Peyer's patch (tissue), 4 donors: ENCODE measurements around the gene VPS4B. TPM values are rescaled to one million over a fixed set of nuclear protein-coding genes. Genes with fewer than 3 reads are reported as not detected.
"Not testable (repeated sequence)": the region's sequence is repeated elsewhere in the genome, so short reads cannot be mapped to it uniquely, and the experiment has no call there.

Source experiments
- DNase-seq, 3 donors: peaks; one replicate each; pipeline ENCODE4 v3.0.0-alpha.2; 2017 to 2019
- H3K27ac ChIP-seq, 4 donors: fragments of 200-600 bp; sonication (generic); one replicate each; pipeline ENCODE4 v1.5.1; 2016 to 2019
- H3K27me3 ChIP-seq, 2 donors: fragments of 200-600 bp; sonication (generic); one replicate each; pipeline ENCODE4 v1.5.1; 2019
- H3K36me3 ChIP-seq, 3 donors: fragments of 200-600 bp; sonication (generic); one replicate each; pipeline ENCODE4 v1.5.1; 2016 to 2019
- H3K4me1 ChIP-seq, 4 donors: fragments of 200-600 bp; sonication (generic); one replicate each; pipeline ENCODE4 v1.5.1; 2016 to 2019
- H3K4me3 ChIP-seq, 4 donors: fragments of 200-600 bp; sonication (generic); 1 replicate in 3 of 4; 2 replicates in 1 of 4; pipeline ENCODE4 v1.5.1; 2016 to 2019; ENCODE audit warnings: mild to moderate bottlenecking in 1 of 4
- H3K9me3 ChIP-seq, 4 donors: fragments of 200-600 bp; sonication (generic); one replicate each; pipeline ENCODE4 v1.5.1; 2016 to 2019; ENCODE audit warnings: mild to moderate bottlenecking in 1 of 4
- CTCF ChIP-seq, 6 experiments: fragments of 450-650 bp in 4 of 6; fragments of 200-600 bp in 2 of 6; sonication (generic) in 1 of 6; IDR thresholded peaks; one replicate each; pipeline ENCODE4 v1.5.1; 2017 to 2019; ENCODE audit warnings: antibody characterized with exemption in 6 of 6, mild to moderate bottlenecking in 3 of 6, moderate library complexity in 1 of 6
- POLR2A ChIP-seq, 2 donors: fragments of 450-650 bp; IDR thresholded peaks; one replicate each; pipeline ENCODE4 v1.5.1; 2017; ENCODE audit warnings: antibody characterized with exemption in 2 of 2, mild to moderate bottlenecking in 2 of 2, moderate library complexity in 2 of 2
- total RNA-seq, 4 donors: library from RNA; depleted of rRNA; stranded (reverse); fragments of >200 nt; gene quantifications; one replicate each; pipeline ENCODE4 v1.1.0, GENCODE V29; 2016

VPS4B gene
- total RNA-seq, 4 donors from 2014 or later, result 34.7 to 68.7 (median 47.0) TPM

- no peak overlapping the region for H3K27ac ChIP-seq
- H3K4me3 ChIP-seq, result no peak overlapping the region
- H3K27me3 ChIP-seq, result no peaks in the 10 kb centered on the region
- H3K9me3 ChIP-seq, result no peaks in the 10 kb centered on the region
- H3K36me3 ChIP-seq, result no peaks in the 10 kb centered on the region
- TF ChIP-seq POLR2A (IDR thresholded peaks at IDR 0.05) (no peak), CTCF (IDR thresholded peaks at IDR 0.05) (no peak)
- peaks cover 0 to 10% (median 2%) of the 10 kb centered on the region in 4 donors for H3K4me1 ChIP-seq
- DNase-seq, result no peak
These were observed 53.7 kb downstream of the VPS4B start for GRCh38 chr18:63368611-63369010.

DNA sequence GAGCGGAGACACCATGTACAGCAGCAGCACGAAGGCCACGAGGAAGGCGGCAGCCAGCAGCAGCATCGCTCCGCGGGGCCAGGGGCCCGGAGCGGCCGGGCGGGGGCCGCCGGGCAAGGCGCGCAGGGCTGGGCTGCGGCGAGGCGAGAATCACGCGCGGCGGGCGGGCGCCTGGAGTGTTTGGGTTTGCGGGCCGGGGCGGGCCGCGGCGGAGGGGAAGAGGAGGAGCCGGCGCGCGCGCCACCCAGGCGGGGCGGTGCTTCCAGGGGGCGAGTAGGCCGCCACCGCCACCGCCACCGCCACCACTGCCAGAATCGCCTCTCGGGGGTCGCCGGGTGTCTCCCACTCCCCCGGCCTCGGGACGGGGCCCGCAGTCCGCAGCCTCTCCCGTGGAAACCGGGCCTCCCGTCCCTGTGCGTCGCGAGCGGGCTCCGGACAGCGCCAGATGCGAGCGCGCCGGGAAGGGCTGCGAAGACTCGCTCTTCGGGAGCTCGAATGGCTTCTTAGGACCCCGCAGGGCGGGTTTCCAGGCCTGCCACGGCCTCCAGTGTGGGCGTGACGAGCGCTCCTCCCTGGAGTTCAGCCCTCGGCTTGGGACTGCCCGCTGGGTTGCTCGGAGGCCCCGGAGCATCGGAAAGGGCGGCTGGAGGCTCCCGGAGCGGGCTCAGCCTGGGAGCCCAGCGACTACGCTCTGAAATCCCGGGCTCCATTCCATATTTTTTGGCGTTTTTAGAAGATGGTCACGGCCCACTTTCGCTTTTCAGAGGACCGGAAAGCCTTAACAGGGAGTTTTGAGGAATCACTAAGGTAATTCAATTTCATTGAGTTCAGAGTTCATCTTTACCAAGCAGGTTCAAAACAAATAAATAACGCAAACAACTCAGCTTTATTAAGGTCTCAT lies 55.0 kb downstream of the VPS4B start, which contains the start of gene KDSR:
Gene KDSR (minus strand): TSS at position 154 of the 901 bp plus-strand sequence. CDS start 88 bp downstream, at position 66.
- Histone ChIP-seq H3K9me3 (no peaks in the 10 kb centered on the region), H3K4me3 (peak within 1 kb of the TSS; percentile 71 to 92 (median 78)), H3K27ac (peak within 1 kb of the TSS; percentile 87 to 99 (median 93)), H3K4me1 (peaks cover 0 to 10% (median 2%) of the 10 kb centered on the region in 4 donors), H3K36me3 (peaks cover 0 to 6% (median 0%) of the 10 kb centered on the region in 3 donors), H3K27me3 (no peaks in the 10 kb centered on the region)
- DNase-seq, result peak; percentile 79 to 95 (median 93)
- TF ChIP-seq CTCF (IDR thresholded peaks at IDR 0.05) (peak in 1 of 6 experiments; percentile 13), POLR2A (IDR thresholded peaks at IDR 0.05) (peak; percentile 87 to 91)

- Histone ChIP-seq H3K27me3 (no peaks in the 10 kb centered on the region), H3K4me3 (peak overlapping the region; percentile 71 to 92 (median 78)), H3K4me1 (peaks cover 0 to 10% (median 2%) of the 10 kb centered on the region in 4 donors), H3K9me3 (no peaks in the 10 kb centered on the region), H3K36me3 (peaks cover 0 to 14% (median 0%) of the 10 kb centered on the region in 3 donors), H3K27ac (peak overlapping the region; percentile 87 to 99 (median 93))
- peak; percentile 64 to 84 (median 74) for DNase-seq
- TF ChIP-seq CTCF (IDR thresholded peaks at IDR 0.05) (no peak), POLR2A (IDR thresholded peaks at IDR 0.05) (no peak)
These were observed 55.8 kb downstream of the VPS4B start for GRCh38 chr18:63366213-63367052.

DNA sequence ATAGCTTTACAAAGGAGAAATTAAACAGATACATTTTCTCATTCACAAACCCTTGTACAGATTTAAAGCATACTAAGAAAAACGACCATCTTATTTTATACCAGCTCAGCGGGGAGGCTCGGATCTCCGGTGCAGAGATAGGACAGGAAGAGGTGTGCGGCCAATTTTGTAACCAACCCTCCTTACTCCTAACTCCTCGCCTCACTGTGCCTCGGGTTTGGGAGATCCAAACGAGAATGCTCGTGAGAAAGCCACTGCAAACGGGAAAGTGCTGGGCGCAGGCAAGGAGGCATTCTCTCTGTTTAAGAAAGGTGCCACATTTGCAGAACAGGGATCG lies 56.4 kb downstream of the VPS4B start:
- Histone ChIP-seq H3K27me3 (no peaks in the 10 kb centered on the region), H3K4me1 (peaks cover 0 to 10% (median 2%) of the 10 kb centered on the region in 4 donors), H3K4me3 (peak overlapping the region; percentile 71 to 92 (median 78)), H3K36me3 (peaks cover 0 to 17% (median 0%) of the 10 kb centered on the region in 3 donors), H3K27ac (peak overlapping the region; percentile 87 to 99 (median 93)), H3K9me3 (no peaks in the 10 kb centered on the region)
- TF ChIP-seq CTCF (IDR thresholded peaks at IDR 0.05), result no peak
- TF ChIP-seq POLR2A (IDR thresholded peaks at IDR 0.05), result no peak
- peak in 2 of 3 donors; percentile 39 to 48 for DNase-seq

DNA sequence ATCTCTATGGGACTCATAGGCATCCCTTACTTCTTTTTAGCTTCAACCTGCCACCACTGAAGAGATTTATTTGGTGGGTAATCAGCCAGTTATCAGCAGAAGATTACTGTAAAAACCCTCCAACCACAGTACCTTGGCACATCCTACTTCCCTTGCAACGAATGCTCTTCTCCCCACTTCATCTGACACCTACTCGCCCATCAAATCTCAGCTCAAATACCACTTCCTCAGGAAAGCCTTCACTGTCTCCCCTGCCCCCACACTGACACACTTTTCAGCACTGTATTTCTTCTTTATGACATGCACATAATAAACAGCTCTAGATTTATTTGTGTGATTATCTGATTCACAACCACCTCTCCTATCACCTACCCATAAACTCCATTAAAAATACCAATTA lies 58.3 kb downstream of the VPS4B start:
- H3K4me1 ChIP-seq, result peaks cover 0 to 10% (median 2%) of the 10 kb centered on the region in 4 donors
- TF ChIP-seq CTCF (IDR thresholded peaks at IDR 0.05) (no peak), POLR2A (IDR thresholded peaks at IDR 0.05) (no peak)
- H3K27ac ChIP-seq, result no peak overlapping the region
- no peaks in the 10 kb centered on the region for H3K9me3 ChIP-seq
- DNase-seq, result no peak
- peaks cover 0 to 35% (median 0%) of the 10 kb centered on the region in 3 donors for H3K36me3 ChIP-seq
- no peaks in the 10 kb centered on the region for H3K27me3 ChIP-seq
- no peak overlapping the region for H3K4me3 ChIP-seq

- H3K9me3 ChIP-seq, H3K27me3 ChIP-seq, H3K4me3 ChIP-seq, DNase-seq, H3K4me1 ChIP-seq, H3K27ac ChIP-seq: not testable (repeated sequence)
- H3K36me3 ChIP-seq, result peaks cover 0 to 38% (median 0%) of the 10 kb centered on the region in 3 donors
These were observed 58.9 kb downstream of the VPS4B start for GRCh38 chr18:63363420-63363819.
